Measurements from ENCODE around the gene RLN3.
"Not testable (repeated sequence)": the region's sequence is repeated elsewhere in the genome, so short reads cannot be mapped to it uniquely, and the experiment has no call there.

DNA sequence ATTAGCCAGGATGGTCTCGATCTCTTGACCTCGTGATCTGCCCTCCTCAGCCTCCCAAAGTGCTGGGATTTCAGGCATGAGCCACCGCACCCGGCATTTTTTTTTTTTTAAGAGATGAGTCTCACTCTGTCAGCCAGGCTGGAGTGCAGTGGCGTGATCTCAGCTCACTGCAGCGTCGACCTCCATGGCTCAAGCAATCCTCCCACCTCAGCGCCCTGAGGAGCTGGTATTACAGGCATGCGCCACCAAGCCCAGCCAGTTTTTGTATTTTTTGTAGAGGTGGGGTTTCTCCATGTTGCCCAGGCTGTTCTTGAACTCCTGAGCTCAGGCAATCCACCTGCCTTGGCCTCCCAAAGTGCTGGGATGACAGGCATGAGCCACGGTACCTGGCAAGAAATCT, 19.9 kb downstream of the RLN3 start:
- TF ChIP-seq, protein P1, sequence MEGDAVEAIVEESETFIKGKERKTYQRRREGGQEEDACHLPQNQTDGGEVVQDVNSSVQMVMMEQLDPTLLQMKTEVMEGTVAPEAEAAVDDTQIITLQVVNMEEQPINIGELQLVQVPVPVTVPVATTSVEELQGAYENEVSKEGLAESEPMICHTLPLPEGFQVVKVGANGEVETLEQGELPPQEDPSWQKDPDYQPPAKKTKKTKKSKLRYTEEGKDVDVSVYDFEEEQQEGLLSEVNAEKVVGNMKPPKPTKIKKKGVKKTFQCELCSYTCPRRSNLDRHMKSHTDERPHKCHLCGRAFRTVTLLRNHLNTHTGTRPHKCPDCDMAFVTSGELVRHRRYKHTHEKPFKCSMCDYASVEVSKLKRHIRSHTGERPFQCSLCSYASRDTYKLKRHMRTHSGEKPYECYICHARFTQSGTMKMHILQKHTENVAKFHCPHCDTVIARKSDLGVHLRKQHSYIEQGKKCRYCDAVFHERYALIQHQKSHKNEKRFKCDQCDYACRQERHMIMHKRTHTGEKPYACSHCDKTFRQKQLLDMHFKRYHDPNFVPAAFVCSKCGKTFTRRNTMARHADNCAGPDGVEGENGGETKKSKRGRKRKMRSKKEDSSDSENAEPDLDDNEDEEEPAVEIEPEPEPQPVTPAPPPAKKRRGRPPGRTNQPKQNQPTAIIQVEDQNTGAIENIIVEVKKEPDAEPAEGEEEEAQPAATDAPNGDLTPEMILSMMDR (conservative IDR thresholded peaks at IDR 0.05) = not testable (repeated sequence)
- TF ChIP-seq ZFX (IDR thresholded peaks at IDR 0.05) = not testable (repeated sequence)

All from C4-2B (cell line).